GM21576 (cell line): ENCODE measurements around the gene CHST3.
"Not testable (repeated sequence)": the region's sequence is repeated elsewhere in the genome, so short reads cannot be mapped to it uniquely, and the experiment has no call there.

Experiments
- ATAC-seq: cut with Tn5 transposase; IDR thresholded peaks from one replicate; pipeline ENCODE4 v1.9.1; 2021; ENCODE audit warnings: mild to moderate bottlenecking, moderate library complexity; ENCODE audit not compliant: unreplicated experiment

The CHST3 gene

GRCh38 chr10:72026278-72027111 is 62.3 kb downstream of the CHST3 start:
- ATAC-seq, result no peak

DNA sequence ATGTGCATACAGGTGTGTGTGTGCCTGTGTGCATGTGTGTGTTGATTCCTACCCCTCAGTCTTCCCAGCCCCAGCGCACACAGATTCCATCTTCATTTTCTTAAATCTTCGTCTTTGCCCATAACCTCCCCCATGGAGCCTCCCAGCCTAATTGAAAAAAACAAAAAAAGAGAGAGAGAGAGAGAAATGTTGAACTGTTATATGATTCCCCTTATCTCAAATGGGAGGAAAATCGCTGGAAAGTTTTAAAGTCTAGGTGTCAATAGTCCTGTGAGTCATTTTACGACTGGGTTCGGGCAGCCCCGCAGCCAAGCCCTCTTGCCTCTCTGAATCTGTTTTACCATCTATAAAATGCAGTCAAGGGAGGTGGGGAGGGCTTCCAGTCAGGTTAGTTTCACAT is 63.3 kb downstream of the CHST3 start:
- ATAC-seq, result no peak

DNA sequence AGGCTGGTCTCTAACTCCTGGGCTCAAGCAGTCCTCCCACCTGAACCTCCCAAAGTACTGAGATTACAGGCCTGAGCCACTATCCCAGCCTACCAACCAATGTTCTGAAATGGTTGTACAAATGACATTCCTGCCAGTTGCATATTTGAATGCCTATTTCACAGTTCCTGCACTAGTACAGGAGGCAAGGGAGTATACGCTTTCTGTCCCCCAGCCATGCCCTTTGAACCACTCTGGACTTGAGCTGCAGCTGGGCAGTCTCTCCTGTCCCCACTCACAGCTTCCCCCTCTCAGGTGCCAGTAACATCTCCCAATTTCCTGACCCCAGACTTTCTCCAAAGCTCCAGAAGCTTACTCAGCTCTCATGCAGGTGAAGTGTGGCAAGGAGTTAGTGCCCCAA is 65.2 kb downstream of the CHST3 start:
- no peak for ATAC-seq

- ATAC-seq, result no peak
Observed at GRCh38 chr10:72030762-72031543, 66.8 kb downstream of the CHST3 start.

GRCh38 chr10:72031706-72032105 is 67.5 kb downstream of the CHST3 start:
- no peak for ATAC-seq

GRCh38 chr10:72032409-72033162 is 68.4 kb downstream of the CHST3 start:
- ATAC-seq, result not testable (repeated sequence)

DNA sequence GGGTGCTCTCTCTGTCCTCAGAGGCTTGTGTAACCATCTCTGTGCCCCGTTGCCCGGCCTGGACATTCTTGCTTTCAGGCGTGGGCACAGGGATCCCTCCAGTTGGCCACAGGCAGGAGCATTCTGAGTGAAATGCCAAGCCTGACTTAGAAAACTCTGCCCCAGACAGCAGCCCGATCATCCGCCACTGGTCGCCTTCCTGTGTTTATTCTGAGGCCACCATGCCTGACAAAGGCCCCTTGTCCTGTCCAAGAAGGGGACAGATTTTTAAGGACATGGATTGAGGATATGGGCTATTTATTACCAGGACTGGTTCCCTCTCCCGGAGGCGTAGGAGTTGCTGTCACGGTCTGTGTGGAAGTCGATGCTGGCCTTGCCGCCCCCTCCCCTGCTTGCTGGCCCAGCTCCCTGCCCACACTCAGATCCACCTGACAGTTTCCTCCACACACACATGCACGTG is 69.9 kb downstream of the CHST3 start:
- no peak for ATAC-seq

- no peak for ATAC-seq
Observed at GRCh38 chr10:72034761-72035160, 70.6 kb downstream of the CHST3 start.

- no peak for ATAC-seq
Observed at GRCh38 chr10:72035252-72035887, 71.2 kb downstream of the CHST3 start.

DNA sequence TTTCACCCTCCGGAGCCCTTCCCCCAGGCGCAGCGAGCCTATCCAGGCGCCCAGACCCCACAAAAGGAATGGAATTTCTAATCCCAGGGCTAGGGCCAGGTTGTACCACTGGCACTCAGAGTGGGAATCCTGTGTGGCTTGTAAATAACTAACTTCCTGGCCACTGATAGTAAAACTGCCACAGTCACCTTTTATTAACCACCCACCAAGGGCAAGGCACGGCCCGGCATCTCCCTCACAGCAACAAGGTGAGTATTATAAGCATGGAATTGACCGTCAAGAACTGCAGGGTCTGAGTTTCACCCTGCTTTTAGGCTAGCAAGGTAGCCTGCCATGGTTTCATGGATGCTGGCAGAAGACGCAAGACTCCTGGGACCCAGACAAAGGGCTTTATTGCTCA is 73.1 kb downstream of the CHST3 start:
- no peak for ATAC-seq

- ATAC-seq, result no peak
Observed at GRCh38 chr10:72037811-72038210, 73.6 kb downstream of the CHST3 start.

GRCh38 chr10:72038458-72039001 is 74.3 kb downstream of the CHST3 start:
- no peak for ATAC-seq

DNA sequence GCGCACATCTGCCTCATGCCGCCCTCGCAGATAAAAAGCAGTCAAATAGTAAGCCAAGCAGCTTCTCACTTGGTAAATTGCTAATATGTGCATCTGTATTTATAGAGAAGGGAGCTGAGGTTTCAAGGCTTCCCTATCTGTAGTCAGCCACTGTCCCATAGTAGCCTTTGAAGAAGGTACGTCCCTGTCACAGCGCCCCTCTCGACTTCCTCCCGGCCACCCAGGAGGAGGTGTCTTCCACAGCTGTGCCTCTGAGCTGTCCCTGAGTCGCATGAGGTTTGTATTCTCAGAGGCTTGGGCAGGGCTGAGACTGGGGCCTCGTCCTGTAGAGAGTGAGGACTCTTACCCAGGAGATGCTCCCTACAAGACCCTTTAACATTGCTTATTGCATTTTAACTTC is 75.2 kb downstream of the CHST3 start:
- no peak for ATAC-seq

DNA sequence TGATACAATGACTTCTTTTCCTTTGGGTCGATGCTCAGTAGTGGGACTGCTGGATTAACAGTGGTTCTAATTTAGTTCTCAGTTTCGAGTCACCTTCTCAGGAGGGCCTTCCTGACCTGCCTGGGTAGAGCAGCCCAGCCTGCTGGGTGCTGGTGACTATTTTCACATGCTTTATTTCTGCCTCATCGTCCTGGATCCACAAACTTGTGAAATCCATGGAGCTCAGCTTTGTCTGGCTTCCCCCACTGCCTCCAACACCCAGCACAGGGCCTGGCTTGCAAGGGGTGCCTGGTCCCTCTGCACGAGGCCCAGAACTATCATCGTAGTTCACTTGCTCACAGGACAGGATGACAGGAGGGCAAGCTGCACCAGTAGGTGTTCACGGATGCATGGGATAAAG is 77.3 kb downstream of the CHST3 start:
- ATAC-seq, result no peak

- ATAC-seq, result no peak
Observed at GRCh38 chr10:72043016-72043834, 79.0 kb downstream of the CHST3 start.

DNA sequence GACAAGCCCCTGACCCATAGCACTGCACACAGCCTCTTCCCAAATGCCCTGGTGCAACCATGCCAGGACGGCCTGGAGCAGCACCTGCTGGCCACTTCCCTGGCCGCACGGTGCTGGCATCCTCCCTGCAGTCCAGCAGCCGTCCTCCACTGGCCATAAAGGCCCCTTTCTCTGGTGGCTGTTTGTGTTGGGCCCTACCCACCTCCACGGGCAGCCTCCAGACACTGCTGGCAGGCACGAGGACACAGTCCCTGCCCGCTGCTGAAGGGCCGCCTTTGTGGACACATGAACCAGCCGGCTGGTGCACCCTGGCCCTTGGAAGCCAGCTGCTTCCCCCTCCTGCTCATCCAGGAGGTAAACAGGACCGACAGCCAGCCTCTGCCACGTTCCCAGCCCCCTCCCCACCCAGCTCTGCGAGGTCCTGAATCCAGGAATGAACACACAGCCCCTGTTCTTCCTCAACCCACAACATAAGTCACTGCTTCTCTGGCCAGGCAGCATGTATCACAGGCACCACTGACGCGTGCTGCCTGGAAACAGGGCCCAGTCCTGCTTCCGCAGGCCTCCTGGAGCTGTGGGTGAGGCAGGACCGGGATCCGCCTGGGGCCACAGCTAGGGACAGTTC is 80.3 kb downstream of the CHST3 start:
- ATAC-seq, result no peak

DNA sequence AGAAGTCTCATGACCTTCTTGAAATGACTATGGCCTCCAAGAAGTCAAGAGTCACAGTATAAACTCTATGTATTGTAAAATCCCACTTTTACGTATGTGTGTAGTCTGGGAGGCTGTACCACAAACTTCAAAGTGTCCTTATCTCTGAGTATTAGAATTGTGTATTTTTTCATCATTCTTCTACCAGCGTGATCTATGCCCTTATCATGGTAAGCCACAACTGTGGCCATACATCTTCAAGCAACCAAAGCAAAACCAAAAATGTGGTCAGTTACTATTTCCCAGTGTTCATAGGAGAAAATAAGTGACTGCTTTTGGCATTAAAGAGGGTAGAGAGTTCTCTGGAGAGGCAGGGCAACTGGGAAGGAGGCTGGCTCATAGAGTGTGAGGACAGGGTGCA is 81.4 kb downstream of the CHST3 start:
- ATAC-seq, result no peak

DNA sequence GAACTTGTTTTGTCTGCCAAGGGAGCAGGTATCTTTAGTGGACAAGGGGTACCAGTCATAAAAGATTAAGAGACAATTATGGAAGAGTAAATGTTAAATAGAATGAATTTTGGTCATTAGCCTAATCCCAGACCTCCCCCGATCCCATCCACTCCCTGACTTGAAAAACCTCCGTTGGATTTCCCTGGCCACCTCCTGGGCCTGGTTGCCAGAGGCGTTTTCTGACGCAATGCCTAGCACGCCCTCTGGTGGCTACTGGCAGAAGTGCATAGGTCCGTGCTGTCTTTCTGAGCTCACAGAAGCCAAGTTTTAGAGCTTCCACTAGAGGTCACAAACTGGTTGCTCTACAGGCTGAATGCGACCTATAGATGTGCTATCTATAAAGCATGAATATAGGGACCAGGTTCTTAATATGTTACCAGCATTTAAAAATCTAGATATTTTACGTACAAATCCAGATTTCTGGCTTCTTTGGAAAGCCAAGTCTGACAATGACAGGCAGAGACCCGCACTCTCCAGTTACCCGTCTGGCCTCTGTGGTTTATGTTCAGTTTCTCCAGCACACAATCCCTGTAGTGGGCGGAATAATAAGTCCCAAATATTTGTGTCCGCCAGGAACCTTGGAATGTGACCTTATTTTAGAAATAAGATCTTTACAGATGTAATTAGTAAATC is 84.4 kb downstream of the CHST3 start:
- ATAC-seq, result no peak

GRCh38 chr10:72049472-72049871 is 85.3 kb downstream of the CHST3 start:
- no peak for ATAC-seq
